Measurements from ENCODE around the gene ATP6V0B.

DNA sequence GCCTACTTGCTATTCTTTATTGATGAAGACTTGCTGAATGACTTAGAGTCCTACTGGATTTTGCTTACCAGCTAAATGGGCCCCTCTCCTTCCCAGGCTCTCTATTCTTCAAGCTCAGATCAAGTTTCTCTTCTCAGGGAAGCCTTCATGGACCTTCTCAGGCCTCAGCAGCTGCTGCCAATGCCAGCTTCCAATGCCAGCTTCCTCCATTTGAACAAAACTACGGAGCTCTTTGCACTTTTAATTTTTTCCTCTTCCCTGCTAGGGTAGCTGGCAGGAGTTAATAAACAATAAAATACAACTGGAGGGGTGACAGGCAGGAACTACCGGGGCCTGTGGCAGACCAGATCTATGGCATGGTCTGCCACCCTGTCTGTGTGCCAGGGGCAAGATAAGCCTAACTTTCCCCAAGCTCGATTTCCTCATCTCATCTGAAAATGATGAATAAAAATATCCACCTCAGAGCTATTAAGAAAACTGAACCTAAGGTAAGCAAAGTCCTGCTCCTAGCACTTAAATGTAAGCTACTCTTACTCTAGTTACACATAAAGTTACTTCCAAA is 29.0 kb upstream of the ATP6V0B start:
- TF ChIP-seq, protein P1, sequence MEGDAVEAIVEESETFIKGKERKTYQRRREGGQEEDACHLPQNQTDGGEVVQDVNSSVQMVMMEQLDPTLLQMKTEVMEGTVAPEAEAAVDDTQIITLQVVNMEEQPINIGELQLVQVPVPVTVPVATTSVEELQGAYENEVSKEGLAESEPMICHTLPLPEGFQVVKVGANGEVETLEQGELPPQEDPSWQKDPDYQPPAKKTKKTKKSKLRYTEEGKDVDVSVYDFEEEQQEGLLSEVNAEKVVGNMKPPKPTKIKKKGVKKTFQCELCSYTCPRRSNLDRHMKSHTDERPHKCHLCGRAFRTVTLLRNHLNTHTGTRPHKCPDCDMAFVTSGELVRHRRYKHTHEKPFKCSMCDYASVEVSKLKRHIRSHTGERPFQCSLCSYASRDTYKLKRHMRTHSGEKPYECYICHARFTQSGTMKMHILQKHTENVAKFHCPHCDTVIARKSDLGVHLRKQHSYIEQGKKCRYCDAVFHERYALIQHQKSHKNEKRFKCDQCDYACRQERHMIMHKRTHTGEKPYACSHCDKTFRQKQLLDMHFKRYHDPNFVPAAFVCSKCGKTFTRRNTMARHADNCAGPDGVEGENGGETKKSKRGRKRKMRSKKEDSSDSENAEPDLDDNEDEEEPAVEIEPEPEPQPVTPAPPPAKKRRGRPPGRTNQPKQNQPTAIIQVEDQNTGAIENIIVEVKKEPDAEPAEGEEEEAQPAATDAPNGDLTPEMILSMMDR (IDR thresholded peaks at IDR 0.05): no peak
- TF ChIP-seq POLR2A (IDR thresholded peaks at IDR 0.05): no peak

Data from heart left ventricle (tissue), 13 donors.